Measurements from ENCODE around the gene OSTF1.

Gene OSTF1

DNA sequence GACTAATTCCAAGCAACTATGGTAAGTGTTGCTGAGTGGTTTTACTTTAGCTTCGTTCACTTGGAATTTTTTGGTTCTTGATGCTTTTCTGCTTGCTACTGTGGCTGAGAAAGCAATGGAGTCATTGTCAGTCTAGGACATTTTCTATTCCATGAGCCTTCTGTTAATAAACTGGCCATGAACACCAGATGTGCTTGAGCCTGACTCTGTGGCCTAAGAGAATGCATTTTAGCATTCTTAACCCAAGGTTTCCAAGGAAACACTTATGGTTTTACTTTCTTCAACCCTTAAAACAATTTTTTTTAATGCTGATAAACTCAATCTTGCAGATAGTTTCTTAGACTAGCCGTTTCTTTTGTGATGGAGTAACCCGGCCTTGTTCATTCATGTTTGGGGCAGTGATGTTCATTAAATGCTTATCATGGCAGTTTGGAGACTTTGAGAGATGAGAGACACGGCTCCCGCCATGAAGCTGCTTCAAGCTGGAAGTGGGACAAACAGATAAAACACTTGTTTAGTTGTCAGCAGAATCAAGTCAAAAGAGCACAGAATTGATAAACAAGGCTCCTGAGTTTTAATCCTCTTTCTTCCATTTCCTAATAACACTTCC lies 42.4 kb downstream of the OSTF1 start:
- no peak overlapping the region for H3K9ac ChIP-seq (ENCODE audit: low read depth, low read length)
- H3K27me3 ChIP-seq (ENCODE audit: control insufficient read depth, insufficient read depth, low read length) = no peaks in the 10 kb centered on the region
- no peak overlapping the region for H3K4me3 ChIP-seq (ENCODE audit: low read length)
- H3K9me3 ChIP-seq (replicated peaks; ENCODE audit: low read length) = no peaks in the 10 kb centered on the region
- peaks cover 25% of the 10 kb centered on the region for H3K36me3 ChIP-seq (ENCODE audit: insufficient read depth, low read length)
- H3K4me2 ChIP-seq (ENCODE audit: low read length) = no peak overlapping the region
- H3K4me1 ChIP-seq (ENCODE audit: control insufficient read depth, insufficient read depth, low read length) = no peaks in the 10 kb centered on the region

DNA sequence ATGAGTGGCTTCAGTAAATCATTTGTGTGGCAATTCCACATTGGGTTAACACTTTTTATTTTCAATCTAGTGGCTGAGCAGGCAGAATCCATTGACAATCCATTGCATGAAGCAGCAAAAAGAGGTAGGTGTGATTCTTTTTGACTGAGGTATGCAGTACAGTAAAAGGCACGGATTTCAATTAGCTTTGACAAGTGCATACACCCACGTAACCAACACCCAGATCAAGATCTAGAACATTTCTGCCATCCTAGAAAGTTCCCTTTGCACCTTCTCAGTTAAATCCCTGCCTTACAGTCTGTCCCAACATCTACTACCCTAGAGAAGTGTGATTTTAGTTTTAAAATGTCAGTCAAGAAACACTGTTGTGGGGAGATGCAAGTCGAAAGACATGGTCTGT lies 43.4 kb downstream of the OSTF1 start:
- Histone ChIP-seq H3K9me3 (replicated peaks; ENCODE audit: low read length) (no peaks in the 10 kb centered on the region), H3K27me3 (ENCODE audit: control insufficient read depth, insufficient read depth, low read length) (no peaks in the 10 kb centered on the region), H3K4me3 (ENCODE audit: low read length) (no peak overlapping the region), H3K9ac (ENCODE audit: low read depth, low read length) (no peak overlapping the region), H3K4me1 (ENCODE audit: control insufficient read depth, insufficient read depth, low read length) (no peaks in the 10 kb centered on the region), H3K36me3 (ENCODE audit: insufficient read depth, low read length) (peaks cover 30% of the 10 kb centered on the region), H3K4me2 (ENCODE audit: low read length) (no peak overlapping the region)

DNA sequence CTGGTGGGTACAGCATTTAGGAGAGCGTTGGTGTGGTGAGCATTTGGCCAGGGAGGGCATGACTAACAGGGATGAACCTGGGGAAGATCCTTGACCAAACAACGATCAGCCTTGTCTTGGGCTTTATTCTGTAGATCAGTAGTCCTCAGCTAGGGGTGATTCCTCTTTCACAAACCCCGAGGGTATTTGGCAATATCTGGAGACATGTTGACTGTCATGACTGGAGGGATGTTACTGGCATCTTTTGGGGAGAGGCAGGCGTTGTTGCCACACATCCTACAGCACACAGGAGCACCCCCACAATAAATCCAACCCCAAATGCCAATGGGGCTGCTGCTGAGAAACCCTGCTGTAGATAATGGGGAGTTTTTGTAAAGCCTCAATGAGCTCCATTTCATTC lies 43.9 kb downstream of the OSTF1 start:
- H3K4me1 ChIP-seq (ENCODE audit: control insufficient read depth, insufficient read depth, low read length) = no peaks in the 10 kb centered on the region
- no peak overlapping the region for H3K4me2 ChIP-seq (ENCODE audit: low read length)
- H3K4me3 ChIP-seq (ENCODE audit: low read length) = no peak overlapping the region
- no peaks in the 10 kb centered on the region for H3K27me3 ChIP-seq (ENCODE audit: control insufficient read depth, insufficient read depth, low read length)
- peaks cover 35% of the 10 kb centered on the region for H3K36me3 ChIP-seq (ENCODE audit: insufficient read depth, low read length)
- H3K9ac ChIP-seq (ENCODE audit: low read depth, low read length) = no peak overlapping the region
- no peaks in the 10 kb centered on the region for H3K9me3 ChIP-seq (replicated peaks; ENCODE audit: low read length)

DNA sequence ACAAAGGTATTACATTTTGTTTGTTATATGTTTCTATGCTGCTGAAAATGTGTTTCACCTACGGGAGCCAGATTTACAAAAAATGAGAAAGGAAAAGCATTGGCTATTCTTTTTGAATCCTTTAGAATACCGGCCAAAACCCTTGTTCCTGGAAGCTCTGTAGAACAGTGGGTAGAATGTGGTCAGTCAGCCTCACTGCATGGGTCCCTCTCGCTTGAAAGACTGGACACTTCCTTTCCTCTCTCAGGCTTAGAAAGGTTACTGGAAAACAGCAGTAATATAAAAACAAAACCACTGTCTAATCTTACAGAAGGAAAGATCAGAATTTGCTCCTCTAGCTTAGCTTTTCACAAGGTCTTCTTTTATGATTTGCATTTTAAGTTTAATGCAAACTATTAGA lies 45.1 kb downstream of the OSTF1 start:
- Histone ChIP-seq H3K27me3 (ENCODE audit: control insufficient read depth, insufficient read depth, low read length) (no peaks in the 10 kb centered on the region), H3K4me2 (ENCODE audit: low read length) (no peak overlapping the region), H3K4me3 (ENCODE audit: low read length) (no peak overlapping the region), H3K9ac (ENCODE audit: low read depth, low read length) (no peak overlapping the region), H3K9me3 (replicated peaks; ENCODE audit: low read length) (no peaks in the 10 kb centered on the region), H3K36me3 (ENCODE audit: insufficient read depth, low read length) (peaks cover 44% of the 10 kb centered on the region), H3K4me1 (ENCODE audit: control insufficient read depth, insufficient read depth, low read length) (no peaks in the 10 kb centered on the region)

DNA sequence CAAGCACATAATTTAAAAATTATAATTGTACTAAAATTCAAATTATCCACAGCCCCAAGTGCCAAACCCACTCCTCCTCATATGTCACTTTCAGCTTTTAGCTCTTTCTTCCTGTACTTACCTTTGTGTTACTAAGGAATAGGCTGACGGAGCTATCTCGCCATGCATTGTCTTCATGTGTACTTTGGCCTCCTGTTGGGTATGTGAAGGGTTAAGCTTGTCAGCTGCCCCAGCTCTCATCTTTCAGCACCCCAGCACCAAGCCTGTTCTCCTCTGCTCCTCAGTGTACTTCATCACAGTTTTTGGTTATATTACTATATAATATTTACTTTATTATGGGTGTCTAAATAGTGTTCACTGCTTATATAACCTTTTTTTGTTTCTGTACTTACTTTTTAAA lies 46.2 kb downstream of the OSTF1 start:
- Histone ChIP-seq H3K9ac (ENCODE audit: low read depth, low read length) (no peak overlapping the region), H3K4me2 (ENCODE audit: low read length) (no peak overlapping the region), H3K4me1 (ENCODE audit: control insufficient read depth, insufficient read depth, low read length) (no peaks in the 10 kb centered on the region), H3K9me3 (replicated peaks; ENCODE audit: low read length) (no peaks in the 10 kb centered on the region), H3K27me3 (ENCODE audit: control insufficient read depth, insufficient read depth, low read length) (no peaks in the 10 kb centered on the region), H3K36me3 (ENCODE audit: insufficient read depth, low read length) (peaks cover 44% of the 10 kb centered on the region), H3K4me3 (ENCODE audit: low read length) (no peak overlapping the region)

DNA sequence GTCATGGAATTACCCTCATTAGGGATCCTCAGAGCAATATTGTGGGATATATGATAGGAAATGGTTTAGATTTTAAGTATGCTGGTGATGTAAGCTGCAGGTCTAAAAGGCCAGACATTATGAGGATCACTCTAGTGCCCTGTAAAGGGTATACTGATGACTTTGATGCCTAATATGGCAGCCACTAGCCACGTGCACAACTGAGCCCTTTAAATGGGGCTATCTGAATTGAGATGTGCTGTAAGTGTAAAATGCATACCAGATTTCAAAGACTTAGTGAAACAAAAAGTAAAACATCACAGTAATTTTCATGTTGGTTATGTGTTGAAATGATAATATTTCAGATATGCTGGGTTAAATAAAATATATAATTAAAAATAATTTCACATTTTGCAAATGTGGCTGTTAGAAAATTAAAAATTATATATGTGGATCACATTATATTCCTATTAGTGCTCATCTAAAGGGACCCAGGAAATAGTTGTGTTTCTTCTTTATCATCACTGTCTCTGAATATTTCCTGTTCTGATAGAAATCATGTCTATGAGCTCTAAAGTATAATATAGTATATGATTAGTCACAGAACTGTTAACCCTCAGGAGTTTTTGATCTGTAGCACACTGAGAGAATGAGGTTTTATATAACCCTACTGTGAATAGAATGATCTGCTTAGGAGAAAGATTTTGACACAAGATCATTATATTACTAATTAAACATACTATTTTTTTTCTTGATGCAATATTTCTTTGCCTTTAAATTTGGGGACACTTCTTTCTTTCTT lies 50.1 kb downstream of the OSTF1 start:
- Histone ChIP-seq H3K9me3 (replicated peaks; ENCODE audit: low read length) (no peaks in the 10 kb centered on the region), H3K27me3 (ENCODE audit: control insufficient read depth, insufficient read depth, low read length) (no peaks in the 10 kb centered on the region), H3K4me1 (ENCODE audit: control insufficient read depth, insufficient read depth, low read length) (no peaks in the 10 kb centered on the region), H3K4me2 (ENCODE audit: low read length) (no peak overlapping the region), H3K4me3 (ENCODE audit: low read length) (no peak overlapping the region), H3K9ac (ENCODE audit: low read depth, low read length) (no peak overlapping the region), H3K36me3 (ENCODE audit: insufficient read depth, low read length) (peaks cover 42% of the 10 kb centered on the region)

DNA sequence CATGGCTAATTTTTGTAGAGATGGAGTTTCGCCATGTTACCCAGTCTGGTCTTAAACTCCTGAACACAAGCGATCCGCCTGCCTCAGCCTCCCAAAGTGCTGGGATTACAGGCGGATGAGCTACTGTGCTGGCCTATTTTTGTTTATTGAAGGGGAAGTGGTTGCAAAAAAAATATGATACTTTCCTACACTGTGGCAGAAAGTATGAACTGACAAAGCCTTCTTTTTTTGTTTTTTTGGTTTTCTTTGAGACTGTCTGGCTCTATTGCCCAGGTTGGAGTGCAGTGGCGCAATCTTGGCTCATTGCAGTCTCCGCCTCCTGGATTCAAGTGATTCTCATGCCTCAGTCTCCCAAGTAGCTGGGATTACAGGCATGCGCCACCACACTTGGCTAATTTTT lies 50.9 kb downstream of the OSTF1 start:
- H3K4me1 ChIP-seq (ENCODE audit: control insufficient read depth, insufficient read depth, low read length) = no peaks in the 10 kb centered on the region

DNA sequence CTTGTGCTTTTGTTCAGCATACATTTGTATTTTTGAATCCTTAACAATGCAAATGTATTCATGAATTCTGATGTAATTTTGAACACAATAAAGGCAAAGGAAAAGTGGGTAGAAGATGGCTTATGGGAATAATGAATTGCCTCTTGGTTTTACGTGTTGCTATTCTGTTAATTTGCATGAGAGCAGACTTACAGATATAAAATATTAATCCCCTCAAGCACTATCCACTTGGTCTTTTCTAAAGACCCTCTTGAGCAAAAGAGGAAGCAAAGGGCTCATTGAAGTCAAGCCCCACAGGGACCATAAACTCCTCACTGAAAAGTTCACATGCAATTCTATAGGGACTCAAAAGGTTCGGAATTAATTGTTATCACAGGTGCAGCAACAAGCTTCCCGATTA lies 51.9 kb downstream of the OSTF1 start:
- Histone ChIP-seq H3K9ac (ENCODE audit: low read depth, low read length) (no peak overlapping the region), H3K27me3 (ENCODE audit: control insufficient read depth, insufficient read depth, low read length) (no peaks in the 10 kb centered on the region), H3K36me3 (ENCODE audit: insufficient read depth, low read length) (peaks cover 43% of the 10 kb centered on the region), H3K9me3 (replicated peaks; ENCODE audit: low read length) (no peaks in the 10 kb centered on the region), H3K4me2 (ENCODE audit: low read length) (no peak overlapping the region), H3K4me3 (ENCODE audit: low read length) (no peak overlapping the region), H3K4me1 (ENCODE audit: control insufficient read depth, insufficient read depth, low read length) (no peaks in the 10 kb centered on the region)

More for the DNA sequence above, 50.9 kb downstream of the OSTF1 start:
- H3K36me3 ChIP-seq (ENCODE audit: insufficient read depth, low read length) = peaks cover 49% of the 10 kb centered on the region
- H3K27me3 ChIP-seq (ENCODE audit: control insufficient read depth, insufficient read depth, low read length) = no peaks in the 10 kb centered on the region
- H3K4me3 ChIP-seq (ENCODE audit: low read length) = no peak overlapping the region
- no peaks in the 10 kb centered on the region for H3K9me3 ChIP-seq (replicated peaks; ENCODE audit: low read length)
- H3K4me2 ChIP-seq (ENCODE audit: low read length) = no peak overlapping the region
- H3K9ac ChIP-seq (ENCODE audit: low read depth, low read length) = no peak overlapping the region

DNA sequence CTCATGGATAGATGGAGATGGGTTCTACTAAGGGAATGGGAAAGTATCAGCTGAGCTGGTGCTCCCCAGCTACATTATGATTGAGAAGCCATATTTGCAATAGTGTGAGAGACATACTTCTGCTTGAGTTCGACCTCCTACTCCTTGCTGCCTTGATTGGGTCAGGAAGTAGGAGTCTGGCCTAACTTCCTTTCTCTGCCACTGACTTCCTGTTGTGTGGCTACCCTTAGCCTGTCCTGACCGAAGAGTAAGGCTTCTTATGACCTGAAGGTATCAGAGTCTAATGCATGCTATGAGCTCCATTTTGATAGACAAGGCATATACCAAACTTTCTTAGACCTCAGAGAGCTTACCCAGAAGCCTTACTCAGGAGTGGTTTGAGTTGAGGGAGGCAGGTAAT lies 53.9 kb downstream of the OSTF1 start:
- Histone ChIP-seq H3K27me3 (ENCODE audit: control insufficient read depth, insufficient read depth, low read length) (no peaks in the 10 kb centered on the region), H3K4me2 (ENCODE audit: low read length) (no peak overlapping the region), H3K9me3 (replicated peaks; ENCODE audit: low read length) (no peaks in the 10 kb centered on the region), H3K9ac (ENCODE audit: low read depth, low read length) (no peak overlapping the region), H3K4me3 (ENCODE audit: low read length) (no peak overlapping the region), H3K36me3 (ENCODE audit: insufficient read depth, low read length) (peaks cover 33% of the 10 kb centered on the region), H3K4me1 (ENCODE audit: control insufficient read depth, insufficient read depth, low read length) (peaks cover 7% of the 10 kb centered on the region)

DNA sequence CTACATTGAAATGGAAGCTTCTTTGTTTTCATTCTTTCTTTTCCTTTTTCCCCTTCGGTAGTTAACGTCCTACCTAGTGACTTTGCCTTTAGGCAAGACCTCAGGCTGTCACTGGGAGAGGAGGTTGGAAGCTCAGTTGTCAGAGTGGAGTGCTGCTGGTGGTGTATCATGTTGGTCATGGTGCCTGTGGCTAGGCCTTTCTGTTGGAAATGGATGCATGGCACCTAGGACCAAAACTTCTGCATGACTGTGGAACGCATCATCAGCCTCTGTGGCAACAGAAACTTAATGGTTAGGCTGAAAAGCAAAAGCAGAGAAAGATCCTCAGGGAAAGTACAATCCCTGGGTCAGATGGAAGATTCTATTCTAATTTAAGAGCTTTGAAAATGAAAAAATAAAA lies 57.9 kb downstream of the OSTF1 start:
- Histone ChIP-seq H3K4me2 (ENCODE audit: low read length) (no peak overlapping the region), H3K36me3 (ENCODE audit: insufficient read depth, low read length) (peaks cover 33% of the 10 kb centered on the region), H3K4me3 (ENCODE audit: low read length) (no peak overlapping the region), H3K27me3 (ENCODE audit: control insufficient read depth, insufficient read depth, low read length) (no peaks in the 10 kb centered on the region), H3K4me1 (ENCODE audit: control insufficient read depth, insufficient read depth, low read length) (peaks cover 24% of the 10 kb centered on the region), H3K9me3 (replicated peaks; ENCODE audit: low read length) (no peaks in the 10 kb centered on the region), H3K9ac (ENCODE audit: low read depth, low read length) (no peak overlapping the region)

DNA sequence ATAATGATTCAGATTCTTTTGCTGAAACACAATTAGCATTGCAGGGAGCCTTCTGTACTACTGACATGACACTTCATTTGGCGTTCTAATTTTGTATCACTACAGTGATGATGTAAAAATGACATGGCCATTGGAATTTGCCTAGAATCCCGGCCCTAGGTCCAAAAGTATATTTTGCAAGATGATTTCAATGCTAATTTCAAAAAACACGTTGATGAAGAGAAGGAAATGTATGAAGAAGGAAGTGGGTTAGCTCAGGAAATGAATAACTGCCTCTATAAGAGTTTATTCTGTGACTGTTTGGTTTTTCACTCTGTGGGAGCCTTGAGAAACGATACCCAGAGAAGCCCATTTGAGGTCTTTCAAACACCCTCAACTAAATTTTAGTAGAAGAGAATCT lies 59.3 kb downstream of the OSTF1 start:
- Histone ChIP-seq H3K9me3 (replicated peaks; ENCODE audit: low read length) (no peaks in the 10 kb centered on the region), H3K9ac (ENCODE audit: low read depth, low read length) (peak overlapping the region; percentile 67), H3K27me3 (ENCODE audit: control insufficient read depth, insufficient read depth, low read length) (no peaks in the 10 kb centered on the region), H3K36me3 (ENCODE audit: insufficient read depth, low read length) (peaks cover 26% of the 10 kb centered on the region), H3K4me2 (ENCODE audit: low read length) (peak overlapping the region; percentile 38), H3K4me1 (ENCODE audit: control insufficient read depth, insufficient read depth, low read length) (peaks cover 24% of the 10 kb centered on the region), H3K4me3 (ENCODE audit: low read length) (no peak overlapping the region)

DNA sequence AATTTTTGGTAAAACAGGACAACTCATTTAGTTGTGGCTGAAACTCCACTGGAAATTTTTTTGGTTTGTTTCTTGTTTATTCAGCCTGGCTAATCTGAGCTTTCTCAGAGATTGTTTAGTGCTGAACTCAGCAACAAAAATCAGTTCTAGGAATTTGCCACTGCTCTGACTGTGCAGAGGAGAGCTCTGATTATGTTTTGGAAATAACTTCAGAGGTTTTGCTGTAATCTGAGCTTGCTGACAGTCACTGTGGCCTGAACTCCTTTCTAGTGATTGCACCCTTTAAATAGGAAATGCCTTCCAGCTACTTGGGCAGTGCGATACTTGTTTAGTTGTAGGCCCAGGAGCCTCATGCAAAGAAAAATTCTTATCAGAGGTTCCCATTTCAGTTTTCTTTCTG lies 60.2 kb downstream of the OSTF1 start:
- Histone ChIP-seq H3K9ac (ENCODE audit: low read depth, low read length) (peak overlapping the region; percentile 67), H3K4me1 (ENCODE audit: control insufficient read depth, insufficient read depth, low read length) (peaks cover 24% of the 10 kb centered on the region), H3K36me3 (ENCODE audit: insufficient read depth, low read length) (peaks cover 18% of the 10 kb centered on the region), H3K27me3 (ENCODE audit: control insufficient read depth, insufficient read depth, low read length) (no peaks in the 10 kb centered on the region), H3K9me3 (replicated peaks; ENCODE audit: low read length) (no peaks in the 10 kb centered on the region), H3K4me2 (ENCODE audit: low read length) (peak overlapping the region; percentile 67), H3K4me3 (ENCODE audit: low read length) (no peak overlapping the region)

Measured in skeletal muscle satellite cell (primary cell).